SK-MEL-5 (cell line): Measurements from ENCODE around the gene TRIM17. TPM values are rescaled to one million over a fixed set of nuclear protein-coding genes. Genes with fewer than 3 reads are reported as not detected.

Experiments used
- DNase-seq: peaks from one replicate; pipeline ENCODE4 v3.0.0-alpha.2; 2016; ENCODE audit warnings: low read depth, low spot score
- in situ Hi-C: cut with HindIII; loops from 2 replicates; pipeline ENCODE4 v1.10.0; 2016; ENCODE audit warnings: low sequenced_read_pairs, high pct_unique_total_duplicates, low pct_unique_long_range_greater_than_20kb
- total RNA-seq: library from RNA; depleted of rRNA; stranded (reverse); fragments of >200 nt; shearing (Covaris generic); gene quantifications from 2 replicates; pipeline ENCODE4 v1.2.3, GENCODE V29; 2014

The TRIM17 gene
- total RNA-seq, 1 experiment from 2014 or later = not detected

DNA sequence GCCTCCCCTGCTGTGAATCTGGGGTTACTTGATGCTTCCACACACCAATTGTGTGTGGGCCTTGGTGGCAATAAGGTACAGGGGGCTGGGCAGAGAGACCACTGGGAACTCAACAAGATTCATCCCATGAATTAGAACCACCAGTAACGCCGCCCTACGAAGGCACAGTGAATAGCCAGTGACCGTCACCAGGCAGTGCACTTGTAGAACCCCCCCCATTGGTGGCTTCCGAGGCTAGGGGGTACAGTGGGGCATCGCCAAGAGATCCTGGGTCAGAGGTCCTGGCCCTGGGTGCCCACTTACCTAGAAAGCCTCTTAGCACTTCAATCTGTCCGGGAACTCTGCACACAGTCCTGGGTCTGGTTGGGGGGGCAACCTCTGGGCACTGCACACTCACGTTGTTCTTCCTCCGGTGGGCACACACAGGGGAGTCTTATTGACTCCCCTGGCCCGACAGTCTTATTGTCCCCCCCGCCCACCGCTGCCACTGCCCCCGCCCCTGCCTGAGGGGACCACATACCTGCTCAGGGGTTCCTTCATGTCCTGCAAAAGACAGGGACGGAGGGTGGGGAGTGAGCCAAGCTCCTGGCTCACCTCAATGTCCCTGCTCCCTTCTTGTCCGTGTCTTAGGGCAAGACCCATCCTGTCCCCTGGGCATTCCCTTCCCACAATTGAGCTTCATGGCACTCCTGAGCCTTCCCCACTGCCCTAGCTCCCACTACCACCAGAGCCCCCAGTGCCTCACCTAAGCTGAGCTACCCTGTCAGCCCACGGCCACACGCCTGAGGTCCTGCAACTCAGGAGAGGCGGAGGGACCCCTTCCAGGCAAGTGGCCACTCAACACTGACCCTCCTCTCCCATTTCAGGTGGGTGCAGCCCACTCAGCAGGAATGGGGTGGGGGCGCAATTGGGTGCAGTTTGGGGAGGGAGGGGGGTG is 7.5 kb downstream of the TRIM17 start:
- in situ Hi-C loops = no loop called here
- DNase-seq = no peak

DNA sequence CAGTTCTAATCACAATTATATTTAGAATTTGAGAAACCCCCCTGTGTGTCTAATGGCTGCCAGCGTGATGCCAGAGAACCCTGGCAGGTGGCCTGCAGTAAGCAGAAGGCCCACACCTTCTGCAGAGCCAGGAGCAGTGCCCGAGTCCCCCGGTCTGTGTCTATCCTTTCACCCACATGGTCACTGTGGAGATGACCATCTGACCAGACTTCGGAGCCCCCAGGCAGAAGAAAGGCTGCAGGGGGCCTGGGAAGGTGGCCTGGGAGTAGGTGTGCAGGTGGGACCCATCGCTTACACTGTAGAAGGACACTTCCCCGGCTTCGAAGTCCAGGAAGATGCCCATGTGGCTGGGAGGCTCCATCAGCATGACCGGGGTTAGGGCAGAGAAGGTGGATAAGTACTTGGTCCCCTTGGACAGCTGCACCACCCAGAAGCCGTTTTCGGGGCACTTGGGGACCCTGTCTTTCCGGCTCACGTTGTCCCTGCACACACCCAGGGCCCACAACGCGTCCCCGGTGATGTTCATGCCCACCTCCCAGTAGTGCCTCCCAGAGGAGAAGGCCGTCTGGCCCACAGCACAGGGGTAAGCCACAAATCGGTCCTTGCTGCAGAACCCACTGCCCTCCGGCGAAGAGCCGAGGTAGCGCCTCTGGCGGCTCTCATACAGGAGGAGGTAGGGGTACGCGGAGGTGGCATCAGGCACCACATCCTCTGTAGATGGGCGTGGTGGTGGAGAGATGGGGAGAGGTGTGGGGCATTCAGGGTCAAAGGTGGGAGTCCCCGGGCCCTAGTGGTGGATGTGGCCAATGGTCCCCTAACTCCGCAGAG is 8.4 kb downstream of the TRIM17 start:
- DNase-seq = no peak
- in situ Hi-C loops = no loop called here

DNA sequence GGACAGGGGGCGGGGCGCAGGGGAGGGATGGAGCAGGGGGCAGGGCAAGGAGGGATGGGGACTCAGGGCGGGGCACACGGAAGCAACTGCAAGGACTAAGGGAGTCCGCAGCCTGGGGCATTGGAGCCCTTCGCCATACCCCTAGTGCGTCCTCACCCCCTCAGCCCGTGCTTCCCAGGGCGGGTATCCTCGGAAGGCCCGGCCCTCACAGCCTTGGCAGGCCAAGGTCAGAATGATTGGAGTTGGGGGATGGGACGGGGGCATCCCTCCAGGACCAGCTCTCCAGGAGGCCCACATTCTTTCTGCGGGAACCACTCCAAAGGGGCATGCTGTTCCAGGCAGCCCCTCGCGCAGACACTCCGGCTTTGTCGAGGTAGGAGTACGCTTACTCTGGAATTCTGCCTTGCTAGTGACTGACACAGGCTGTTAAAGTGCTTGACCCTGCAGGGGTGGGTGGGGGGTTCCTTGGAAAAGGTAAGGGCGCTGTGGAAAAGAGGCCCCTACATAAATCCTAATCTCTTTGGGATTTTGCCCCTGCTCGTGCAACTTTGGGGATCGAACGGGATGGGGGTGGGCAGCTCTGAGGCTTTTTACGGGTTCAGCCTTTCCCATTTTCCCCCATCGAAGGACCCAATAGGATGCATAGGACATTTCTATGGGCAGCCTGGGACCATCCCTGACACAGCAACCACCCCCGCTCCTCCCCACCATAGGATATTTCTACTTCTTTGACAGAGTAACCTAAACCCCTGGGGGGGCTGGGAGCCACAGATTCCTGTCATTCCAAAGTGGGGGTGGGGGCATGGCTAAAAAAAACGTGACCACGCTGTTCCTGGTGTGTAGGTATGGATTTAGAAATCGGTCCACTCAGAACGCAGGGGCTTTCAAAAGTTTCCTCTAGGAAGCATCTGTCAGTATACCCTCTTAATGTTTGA is 9.3 kb downstream of the TRIM17 start:
- no peak for DNase-seq
- in situ Hi-C loops = no loop called here

DNA sequence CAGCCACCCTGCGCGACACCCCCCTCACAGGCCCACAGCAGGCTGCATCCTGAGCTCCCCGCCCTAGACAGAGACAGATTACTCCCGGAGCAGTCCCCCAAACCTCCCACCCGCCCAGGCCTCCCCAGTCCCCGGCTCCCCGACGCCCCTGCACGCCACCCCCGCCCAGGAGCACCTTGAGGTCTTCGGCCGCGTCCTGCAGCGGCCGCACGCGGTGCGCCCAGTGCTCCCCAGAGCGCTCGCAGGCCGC is 10.8 kb downstream of the TRIM17 start:
- DNase-seq = no peak
- in situ Hi-C loops = no loop called here

DNA sequence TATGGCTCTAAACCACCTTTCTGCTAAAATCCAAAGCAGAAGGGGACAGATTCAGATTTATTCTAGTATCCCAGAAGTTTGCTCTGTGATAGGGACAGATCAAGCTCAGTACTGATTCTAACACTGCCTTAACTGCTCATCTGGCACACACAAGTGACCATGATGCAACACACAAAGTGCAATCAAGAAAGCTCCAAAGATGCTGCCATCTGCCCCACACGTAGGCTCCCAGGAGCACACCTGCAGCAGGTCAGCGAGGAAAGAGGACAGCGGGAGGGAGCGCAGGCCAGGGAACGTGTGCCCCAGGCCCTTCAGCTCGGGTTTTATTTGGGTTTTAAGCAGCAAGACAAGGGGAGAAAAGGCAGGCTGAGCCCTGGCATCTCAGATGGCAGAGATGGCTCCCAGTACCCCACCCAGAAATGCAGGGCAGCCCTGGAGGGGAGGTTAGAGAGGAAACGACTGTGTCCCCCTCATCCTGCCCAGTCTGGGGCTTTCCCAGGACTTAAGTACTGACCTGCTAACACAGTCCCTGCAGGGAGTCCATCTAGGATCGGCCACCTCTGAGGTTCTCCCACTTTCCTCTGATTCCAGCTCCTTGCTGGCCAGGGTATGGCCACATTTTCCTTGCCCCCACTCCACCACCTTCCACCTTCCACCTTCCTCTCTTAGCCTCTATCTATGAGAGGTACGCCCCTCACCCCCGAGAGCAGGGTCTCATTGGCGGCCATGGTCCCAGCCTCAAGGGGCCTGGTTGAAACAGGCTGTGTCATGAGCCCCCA is 11.3 kb downstream of the TRIM17 start:
- in situ Hi-C loops = no loop called here
- no peak for DNase-seq

DNA sequence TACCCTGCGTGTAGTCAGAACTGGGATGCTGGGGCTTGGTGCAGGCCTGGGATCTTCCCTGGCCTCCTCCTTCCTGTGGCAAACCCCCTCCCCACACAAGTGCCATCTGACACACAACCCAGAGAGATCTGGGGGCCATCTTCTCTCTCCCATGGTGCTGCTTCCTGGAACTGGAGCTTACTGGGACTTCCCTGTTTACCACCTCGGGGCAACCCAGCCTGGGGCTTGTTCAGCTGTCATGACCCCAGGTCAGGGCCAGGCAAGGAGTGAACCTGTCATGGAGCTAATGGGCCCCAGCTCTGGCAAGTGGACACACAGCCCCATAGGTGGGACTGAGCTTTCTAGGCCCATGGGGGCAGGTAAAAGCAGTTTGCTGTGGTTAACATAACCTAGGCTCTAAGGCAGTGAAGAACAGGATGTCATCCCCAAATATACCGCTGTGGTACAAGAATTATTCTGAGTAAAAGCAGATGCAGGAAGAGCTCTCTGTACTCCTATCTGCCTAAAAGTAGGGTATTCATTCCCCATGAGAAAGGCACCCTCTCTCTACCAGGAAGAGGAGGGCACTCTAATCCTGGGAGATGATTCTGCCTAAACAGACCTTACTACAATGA is 12.4 kb downstream of the TRIM17 start:
- in situ Hi-C loops = no loop called here
- no peak for DNase-seq

DNA sequence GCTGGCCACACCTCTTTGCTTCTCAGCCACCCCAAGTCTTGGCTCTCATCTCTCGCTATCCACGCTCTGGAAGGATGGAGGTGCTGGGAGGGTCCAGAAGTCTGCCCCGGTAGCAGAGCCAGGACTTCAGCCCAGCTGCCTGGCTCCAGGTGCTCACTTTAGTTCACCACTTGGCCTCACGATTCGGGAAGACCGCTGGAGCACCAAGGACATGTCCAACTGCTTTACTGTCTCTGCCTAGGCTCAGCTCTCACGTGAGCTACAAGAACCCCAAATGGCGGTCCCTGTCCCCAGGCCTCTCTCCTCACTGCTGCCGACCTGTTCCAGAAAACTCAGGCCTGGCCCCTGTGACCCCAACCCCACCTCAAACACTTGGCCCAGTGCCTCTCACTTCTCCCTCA is 13.4 kb downstream of the TRIM17 start:
- in situ Hi-C loops = no loop called here

DNA sequence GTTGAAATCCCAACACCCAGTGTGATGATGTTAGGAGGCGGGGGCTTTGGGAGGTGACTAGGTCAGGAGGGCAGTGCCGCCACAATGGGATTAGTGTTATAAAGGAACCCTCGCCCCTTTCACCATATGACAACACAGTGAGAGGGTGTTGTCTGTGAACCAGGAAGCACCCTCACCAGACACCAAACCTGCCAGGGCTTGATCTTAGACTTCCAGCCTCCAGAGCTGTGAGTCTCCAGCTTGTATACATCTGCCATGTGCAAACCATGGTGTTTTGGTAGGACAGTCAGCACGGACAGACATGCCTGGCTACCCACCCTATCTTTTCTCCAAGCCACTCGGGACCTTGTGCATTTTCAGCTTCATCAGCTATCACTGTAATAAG is 14.0 kb downstream of the TRIM17 start:
- in situ Hi-C loops = no loop called here
- no peak for DNase-seq

More for the DNA sequence above, 13.4 kb downstream of the TRIM17 start:
- no peak for DNase-seq

DNA sequence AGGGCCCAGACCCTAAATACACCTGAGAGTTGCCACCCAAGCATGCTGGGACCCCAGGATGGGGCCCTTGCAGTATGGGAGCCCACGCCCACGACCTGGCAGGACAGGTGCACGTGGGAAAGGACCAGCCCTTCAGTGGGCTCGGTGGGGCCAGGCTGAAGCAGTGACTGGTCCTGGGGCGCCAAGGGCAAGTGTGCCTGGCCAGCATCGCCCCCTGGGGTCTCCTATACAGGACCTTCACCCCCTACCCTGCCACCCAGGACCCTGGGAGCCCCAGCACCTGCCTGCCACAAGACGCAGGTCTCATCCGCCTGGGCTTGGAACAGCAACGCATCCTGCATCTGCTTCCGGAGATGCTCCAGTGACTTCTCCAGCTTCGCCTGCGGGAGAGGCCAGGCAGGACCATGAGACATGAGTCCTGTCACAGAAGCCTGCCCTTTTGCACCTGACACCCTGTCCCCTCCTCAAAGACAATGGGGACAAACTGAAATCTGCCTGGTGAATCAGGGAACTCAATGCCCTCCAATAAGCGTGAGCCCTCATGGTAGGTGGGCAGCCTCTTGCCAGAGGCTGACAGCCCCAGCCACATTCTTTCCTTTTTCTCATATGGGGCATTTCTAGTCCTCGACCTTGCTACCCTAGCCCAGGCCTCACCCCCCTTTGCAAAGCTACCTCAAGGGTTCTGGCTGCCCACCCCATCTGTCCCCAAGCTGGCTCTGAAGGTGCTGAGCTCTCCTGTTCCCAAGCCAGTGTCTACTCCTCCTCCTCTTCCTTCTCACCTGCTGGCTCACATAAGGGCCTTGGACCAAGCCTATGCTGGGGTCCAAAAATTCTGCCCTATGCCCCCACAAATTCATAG is 14.7 kb downstream of the TRIM17 start:
- in situ Hi-C loops = no loop called here
- DNase-seq = no peak

DNA sequence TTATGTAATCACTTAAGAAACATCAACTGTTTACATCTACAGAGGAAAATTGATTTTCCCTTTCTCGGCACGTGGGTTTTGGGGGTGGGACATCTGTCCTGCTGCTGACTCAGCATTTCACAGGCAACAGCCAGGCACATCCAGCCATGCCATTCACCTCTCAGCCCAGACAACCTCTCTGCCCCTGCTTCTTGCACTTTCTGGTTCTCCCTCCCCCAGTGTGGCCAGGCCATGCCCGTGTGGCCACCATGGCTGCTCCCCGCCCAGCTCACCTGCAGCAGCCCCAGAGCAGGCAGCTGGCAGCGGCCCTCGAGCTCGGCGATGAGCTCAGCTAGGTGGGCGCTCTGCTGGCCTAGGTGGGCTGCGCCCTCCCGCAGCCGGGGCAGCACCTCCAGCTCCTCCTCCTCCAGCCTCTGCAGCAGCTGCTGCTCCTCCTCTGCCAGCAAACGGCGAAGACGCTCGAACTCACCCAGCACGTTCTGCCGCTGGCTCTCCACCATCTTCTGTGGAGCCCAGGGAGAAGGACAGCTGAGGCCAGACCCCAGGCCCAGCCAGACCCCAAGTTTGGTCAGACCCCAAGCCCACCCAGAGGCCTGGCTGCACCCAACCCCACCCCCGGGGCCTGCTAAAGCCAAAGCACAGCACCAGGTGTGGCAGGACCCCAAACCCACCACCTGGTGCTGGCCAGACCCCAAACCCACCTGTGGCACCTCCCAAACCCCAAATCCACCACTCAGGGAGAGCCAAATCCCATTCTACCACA is 15.8 kb downstream of the TRIM17 start:
- no peak for DNase-seq
- in situ Hi-C loops = no loop called here

DNA sequence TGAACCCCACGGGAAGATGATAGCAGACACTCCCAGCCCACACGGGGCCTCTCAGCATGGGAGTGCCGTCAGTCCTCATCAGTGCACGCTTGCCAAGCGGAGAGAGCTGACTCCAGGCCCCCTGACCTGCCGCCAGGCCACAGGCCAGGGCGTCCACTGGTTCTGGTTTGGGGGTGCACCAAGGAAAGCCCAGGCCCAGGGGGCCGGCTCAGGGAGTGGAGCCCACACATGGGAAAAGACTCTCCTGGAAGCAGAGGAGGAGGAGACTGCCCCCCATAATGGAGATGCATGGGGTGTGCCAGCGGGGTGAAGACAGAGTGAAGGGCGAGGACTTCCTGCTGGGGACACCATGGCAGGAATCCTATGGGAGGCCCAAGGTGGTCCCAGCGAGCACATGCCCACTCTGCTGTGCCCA is 16.4 kb downstream of the TRIM17 start:
- no peak for DNase-seq
- in situ Hi-C loops = no loop called here

DNA sequence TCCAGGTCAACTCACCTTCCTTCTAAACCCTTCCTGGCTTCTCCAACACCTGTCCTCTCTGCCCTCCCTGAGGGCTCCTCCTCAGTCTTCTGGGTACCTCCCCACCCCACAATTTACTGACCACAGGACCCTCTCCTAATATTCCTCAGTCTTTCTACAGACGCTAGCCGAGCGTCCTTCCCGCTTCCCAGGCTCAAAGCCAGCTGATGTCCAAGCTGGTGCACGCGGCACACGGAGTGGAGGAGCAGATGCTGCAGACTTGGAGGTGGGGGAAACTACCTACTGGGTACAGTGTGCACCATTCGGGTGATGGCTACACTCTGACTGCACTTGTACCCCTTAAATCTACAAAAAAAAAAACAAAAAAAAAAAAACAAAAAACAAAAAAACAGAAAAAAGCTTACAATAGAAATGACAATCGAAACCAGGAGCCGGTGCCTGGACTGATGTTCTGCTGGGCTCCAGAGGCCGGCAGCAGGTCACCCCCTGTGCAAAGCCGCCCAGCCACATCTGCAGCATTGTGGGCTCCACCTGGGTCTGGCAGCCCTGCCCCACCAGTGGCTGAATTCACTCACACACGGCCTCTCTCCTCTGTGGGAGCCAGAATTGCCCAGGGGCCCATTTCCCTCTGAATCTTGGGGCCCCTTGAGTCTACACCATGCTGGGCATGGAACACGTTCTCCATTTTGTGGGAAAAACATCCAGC is 17.0 kb downstream of the TRIM17 start:
- DNase-seq = no peak
- in situ Hi-C loops = no loop called here

DNA sequence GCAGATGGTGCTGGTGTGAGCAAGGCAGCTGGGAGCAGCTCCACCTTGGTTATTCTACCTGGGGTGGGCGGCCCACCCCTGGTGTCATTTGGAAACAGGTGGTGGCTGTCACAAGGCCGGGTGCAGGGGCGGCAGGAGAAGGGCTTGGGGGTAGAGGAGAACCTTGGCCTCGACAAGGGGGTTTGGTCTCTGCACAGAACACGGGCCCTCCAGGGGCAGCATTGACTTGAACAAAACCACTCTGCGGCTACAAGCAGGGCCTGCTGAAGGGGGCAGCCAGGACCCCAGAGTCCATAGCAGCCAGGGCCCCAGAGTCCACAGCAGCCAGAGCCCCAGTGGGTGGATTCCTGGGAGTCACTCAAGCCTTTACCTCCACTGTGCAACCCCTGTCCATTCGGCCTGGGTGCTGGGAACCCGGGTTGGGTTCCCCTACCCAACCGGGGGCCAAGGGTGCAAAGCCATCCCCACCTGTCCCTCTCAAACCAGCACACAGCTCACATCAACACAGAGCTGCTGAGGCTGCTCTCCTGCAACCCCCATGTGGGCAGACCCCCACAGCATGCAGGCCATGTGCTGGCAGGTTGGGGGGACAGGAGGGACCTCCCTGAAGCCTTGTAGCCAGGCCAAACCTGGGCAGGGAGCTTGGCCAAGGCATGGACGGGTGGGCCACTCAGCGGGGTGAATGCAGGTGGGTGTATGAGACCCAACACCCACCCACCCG is 17.8 kb downstream of the TRIM17 start:
- in situ Hi-C loops = no loop called here
- no peak for DNase-seq

DNA sequence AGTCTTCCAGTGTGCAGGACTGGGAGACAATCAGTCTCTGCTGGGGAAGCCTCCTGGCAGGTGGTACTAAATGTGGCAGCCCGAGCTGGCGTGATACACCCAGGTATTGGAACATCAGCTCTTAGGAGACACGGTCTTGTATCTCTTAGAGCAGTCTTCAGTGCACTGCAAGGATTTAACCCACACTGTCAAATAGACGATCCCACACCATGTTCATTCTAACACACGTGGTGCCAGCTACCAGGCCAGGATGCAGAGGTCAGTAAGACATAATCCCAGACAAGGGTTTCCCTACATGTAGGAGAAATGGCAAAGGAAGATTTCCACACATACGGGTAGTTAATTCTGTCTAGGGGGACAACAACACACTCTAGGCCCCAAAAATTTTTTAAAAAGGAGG is 18.7 kb downstream of the TRIM17 start:
- DNase-seq = no peak
- in situ Hi-C loops = no loop called here
